Measurements from ENCODE around the gene TUBGCP6.

DNA sequence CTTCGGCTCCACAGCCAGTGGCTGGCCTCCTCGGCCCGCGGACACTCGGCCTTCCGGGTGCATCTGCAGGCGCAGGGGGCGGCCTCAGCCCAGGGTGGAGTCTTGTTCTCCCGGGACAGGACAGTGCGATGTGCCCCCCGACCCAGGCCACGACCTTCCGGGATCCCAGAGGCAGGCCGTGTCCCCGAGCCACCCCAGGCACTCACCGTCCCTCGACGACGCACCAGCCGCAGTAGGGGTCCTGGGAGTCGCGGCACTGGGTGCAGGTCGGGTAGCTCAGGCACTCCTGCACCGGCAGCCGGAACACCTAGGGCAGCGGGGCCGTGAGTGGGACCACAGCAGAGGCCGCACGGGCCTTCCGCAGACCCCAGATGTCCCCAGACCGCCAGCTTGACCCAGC lies 42.9 kb upstream of the TUBGCP6 start:
- TF ChIP-seq, protein P1, sequence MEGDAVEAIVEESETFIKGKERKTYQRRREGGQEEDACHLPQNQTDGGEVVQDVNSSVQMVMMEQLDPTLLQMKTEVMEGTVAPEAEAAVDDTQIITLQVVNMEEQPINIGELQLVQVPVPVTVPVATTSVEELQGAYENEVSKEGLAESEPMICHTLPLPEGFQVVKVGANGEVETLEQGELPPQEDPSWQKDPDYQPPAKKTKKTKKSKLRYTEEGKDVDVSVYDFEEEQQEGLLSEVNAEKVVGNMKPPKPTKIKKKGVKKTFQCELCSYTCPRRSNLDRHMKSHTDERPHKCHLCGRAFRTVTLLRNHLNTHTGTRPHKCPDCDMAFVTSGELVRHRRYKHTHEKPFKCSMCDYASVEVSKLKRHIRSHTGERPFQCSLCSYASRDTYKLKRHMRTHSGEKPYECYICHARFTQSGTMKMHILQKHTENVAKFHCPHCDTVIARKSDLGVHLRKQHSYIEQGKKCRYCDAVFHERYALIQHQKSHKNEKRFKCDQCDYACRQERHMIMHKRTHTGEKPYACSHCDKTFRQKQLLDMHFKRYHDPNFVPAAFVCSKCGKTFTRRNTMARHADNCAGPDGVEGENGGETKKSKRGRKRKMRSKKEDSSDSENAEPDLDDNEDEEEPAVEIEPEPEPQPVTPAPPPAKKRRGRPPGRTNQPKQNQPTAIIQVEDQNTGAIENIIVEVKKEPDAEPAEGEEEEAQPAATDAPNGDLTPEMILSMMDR (IDR thresholded peaks at IDR 0.05; ENCODE audit: low read depth, low read length, poor library complexity, severe bottlenecking) = no peak
- TF ChIP-seq EZH2phosphoT487 (IDR thresholded peaks at IDR 0.05; ENCODE audit: borderline replicate concordance, low read length) = no peak
